Epidermal melanocyte (primary cell): ENCODE results near the gene PROCA1.
A peak's percentile ranks its signal among the peaks of the same experiment; 100 is the strongest.
"Not testable (repeated sequence)": the region's sequence is repeated elsewhere in the genome, so short reads cannot be mapped to it uniquely, and the experiment has no call there.

Experiments
- DNase-seq: peaks from one replicate; pipeline ENCODE4 v3.0.0; 2011; ENCODE audit warnings: low spot score; ENCODE audit not compliant: insufficient read length

PROCA1 gene

GRCh38 chr17:28675980-28676379 is 35.7 kb downstream of the PROCA1 start:
- DNase-seq = no peak

GRCh38 chr17:28675490-28675889 is 36.2 kb downstream of the PROCA1 start:
- DNase-seq = no peak

- no peak for DNase-seq
Measured at GRCh38 chr17:28669918-28670317, 41.8 kb downstream of the PROCA1 start.

GRCh38 chr17:28667870-28668269 is 43.8 kb downstream of the PROCA1 start:
- DNase-seq = no peak

- DNase-seq = no peak
Measured at GRCh38 chr17:28665994-28666393, 45.7 kb downstream of the PROCA1 start.

GRCh38 chr17:28663723-28664122 is 48.0 kb downstream of the PROCA1 start:
- no peak for DNase-seq

GRCh38 chr17:28662527-28662829 is 49.2 kb downstream of the PROCA1 start:
- DNase-seq = no peak

GRCh38 chr17:28661635-28662526 is 49.8 kb downstream of the PROCA1 start, which contains the start of the genes SDF2 and SUPT6H:
SDF2 (minus strand) TSS chr17:28661906; CDS start chr17:28661876, 30 bp downstream.
SUPT6H (plus strand) TSS chr17:28662205; CDS start chr17:28673402, 11,197 bp downstream.
- peak; percentile 92 for DNase-seq

GRCh38 chr17:28659497-28659881 is 52.2 kb downstream of the PROCA1 start:
- DNase-seq = not testable (repeated sequence)

GRCh38 chr17:28658766-28659496 is 52.8 kb downstream of the PROCA1 start:
- not testable (repeated sequence) for DNase-seq

GRCh38 chr17:28658342-28658741 is 53.3 kb downstream of the PROCA1 start:
- not testable (repeated sequence) for DNase-seq

- DNase-seq = no peak
Measured at GRCh38 chr17:28657756-28658155, 53.9 kb downstream of the PROCA1 start.

- no peak for DNase-seq
Measured at GRCh38 chr17:28655160-28655559, 56.5 kb downstream of the PROCA1 start.
